Measurements from ENCODE around the gene EMC7. TPM values are rescaled to one million over a fixed set of nuclear protein-coding genes. Genes with fewer than 3 reads are reported as not detected.

The EMC7 gene
- total RNA-seq, 1 donor from 2014 or later: 84.9 TPM

GRCh38 chr15:34085746-34086145 lies 15.9 kb downstream of the EMC7 start:
- peaks cover 32% of the 10 kb centered on the region for H3K36me3 Mint-ChIP-seq (ENCODE audit: unreplicated experiment)
- H3K27ac Mint-ChIP-seq (ENCODE audit: unreplicated experiment): no peak overlapping the region
- no peaks in the 10 kb centered on the region for H3K9me3 Mint-ChIP-seq (ENCODE audit: unreplicated experiment)
- H3K4me1 Mint-ChIP-seq (ENCODE audit: unreplicated experiment): no peaks in the 10 kb centered on the region
- no peak for DNase-seq (ENCODE audit: extremely low spot score, unreplicated experiment)
- TF ChIP-seq CTCF (IDR thresholded peaks at IDR 0.05): no peak
- H3K4me3 Mint-ChIP-seq (ENCODE audit: unreplicated experiment): no peak overlapping the region
- H3K27me3 Mint-ChIP-seq (ENCODE audit: unreplicated experiment): no peaks in the 10 kb centered on the region

GRCh38 chr15:34084086-34084485 lies 17.6 kb downstream of the EMC7 start:
- Mint-ChIP-seq H3K9me3 (ENCODE audit: unreplicated experiment) (no peaks in the 10 kb centered on the region), H3K4me3 (ENCODE audit: unreplicated experiment) (no peak overlapping the region), H3K4me1 (ENCODE audit: unreplicated experiment) (no peaks in the 10 kb centered on the region), H3K36me3 (ENCODE audit: unreplicated experiment) (peaks cover 32% of the 10 kb centered on the region), H3K27ac (ENCODE audit: unreplicated experiment) (no peak overlapping the region), H3K27me3 (ENCODE audit: unreplicated experiment) (no peaks in the 10 kb centered on the region)
- TF ChIP-seq CTCF (IDR thresholded peaks at IDR 0.05): no peak
- no peak for DNase-seq (ENCODE audit: extremely low spot score, unreplicated experiment)

GRCh38 chr15:34079904-34080303 lies 21.8 kb downstream of the EMC7 start:
- H3K27ac Mint-ChIP-seq (ENCODE audit: unreplicated experiment): no peak overlapping the region
- DNase-seq (ENCODE audit: extremely low spot score, unreplicated experiment): no peak
- no peaks in the 10 kb centered on the region for H3K9me3 Mint-ChIP-seq (ENCODE audit: unreplicated experiment)
- H3K4me1 Mint-ChIP-seq (ENCODE audit: unreplicated experiment): no peaks in the 10 kb centered on the region
- H3K36me3 Mint-ChIP-seq (ENCODE audit: unreplicated experiment): peaks cover 13% of the 10 kb centered on the region
- no peak overlapping the region for H3K4me3 Mint-ChIP-seq (ENCODE audit: unreplicated experiment)
- TF ChIP-seq CTCF (IDR thresholded peaks at IDR 0.05): no peak
- no peaks in the 10 kb centered on the region for H3K27me3 Mint-ChIP-seq (ENCODE audit: unreplicated experiment)

GRCh38 chr15:34078900-34079299 lies 22.8 kb downstream of the EMC7 start:
- Mint-ChIP-seq H3K4me3 (ENCODE audit: unreplicated experiment) (no peak overlapping the region), H3K36me3 (ENCODE audit: unreplicated experiment) (peaks cover 6% of the 10 kb centered on the region), H3K9me3 (ENCODE audit: unreplicated experiment) (no peaks in the 10 kb centered on the region), H3K4me1 (ENCODE audit: unreplicated experiment) (no peaks in the 10 kb centered on the region), H3K27ac (ENCODE audit: unreplicated experiment) (no peak overlapping the region), H3K27me3 (ENCODE audit: unreplicated experiment) (no peaks in the 10 kb centered on the region)
- TF ChIP-seq CTCF (IDR thresholded peaks at IDR 0.05): no peak
- DNase-seq (ENCODE audit: extremely low spot score, unreplicated experiment): no peak

GRCh38 chr15:34076785-34077184 lies 24.9 kb downstream of the EMC7 start:
- no peak for DNase-seq (ENCODE audit: extremely low spot score, unreplicated experiment)
- Mint-ChIP-seq H3K4me3 (ENCODE audit: unreplicated experiment) (no peak overlapping the region), H3K36me3 (ENCODE audit: unreplicated experiment) (no peaks in the 10 kb centered on the region), H3K9me3 (ENCODE audit: unreplicated experiment) (no peaks in the 10 kb centered on the region), H3K4me1 (ENCODE audit: unreplicated experiment) (no peaks in the 10 kb centered on the region), H3K27me3 (ENCODE audit: unreplicated experiment) (no peaks in the 10 kb centered on the region), H3K27ac (ENCODE audit: unreplicated experiment) (no peak overlapping the region)
- TF ChIP-seq CTCF (IDR thresholded peaks at IDR 0.05): no peak

Data from osteocyte (in vitro differentiated cells).